ENCODE results near the gene ARHGAP24. TPM values are rescaled to one million over a fixed set of nuclear protein-coding genes. Genes with fewer than 3 reads are reported as not detected.

The ARHGAP24 gene
- polyA plus RNA-seq, 1 of the 3 experiments (the other 2 are of a cell fraction): 1.4 TPM

- CTCF ChIA-PET: no interaction called here
- H2AFZ ChIP-seq (ENCODE audit: low read depth): no peak overlapping the region
- 93% methylated on average over 1 of the region's 1 CpG for WGBS (ENCODE audit: low lambda C conversion rate)
- no peaks in the 10 kb centered on the region for H3F3A ChIP-seq (replicated peaks; ENCODE audit: insufficient read depth)
- no peak overlapping the region for H3K27ac ChIP-seq (ENCODE audit: low read depth in 2 of 2, low read length in 1 of 2)
- H3K9ac ChIP-seq: no peak overlapping the region
- H3K9me2 ChIP-seq: no peaks in the 10 kb centered on the region
- no peaks in the 10 kb centered on the region for H4K20me1 ChIP-seq (ENCODE audit: insufficient read depth)
- H3K36me3 ChIP-seq (replicated peaks in 1 of 2; ENCODE audit: control insufficient read depth in 1 of 2, insufficient read depth in 2 of 2, low read length in 1 of 2): no peaks in the 10 kb centered on the region
- no peaks in the 10 kb centered on the region for H3K9me3 ChIP-seq
- no peaks in the 10 kb centered on the region for H3K79me2 ChIP-seq (ENCODE audit: insufficient read depth)
- H3K4me3 ChIP-seq (ENCODE audit: low read depth in 2 of 2, low read length in 1 of 2): no peak overlapping the region
- no peak overlapping the region for H3K4me2 ChIP-seq
- H3K4me1 ChIP-seq (ENCODE audit: control insufficient read depth in 1 of 2, insufficient read depth in 2 of 2, low read depth in 1 of 2, low read length in 1 of 2): no peaks in the 10 kb centered on the region
- TF ChIP-seq FOXM1 (IDR thresholded peaks at IDR 0.05; ENCODE audit: low read depth) (no peak), ZBTB33 (IDR thresholded peaks at IDR 0.05; ENCODE audit: borderline replicate concordance, low read depth) (no peak)
- POLR2A ChIA-PET: no interaction called here
- no peaks in the 10 kb centered on the region for H3K27me3 ChIP-seq (ENCODE audit: insufficient read depth)
- no peak for DNase-seq
These were observed 98.3 kb downstream of the ARHGAP24 start for GRCh38 chr4:85573270-85573669.

- no peak overlapping the region for H3K4me2 ChIP-seq
- H4K20me1 ChIP-seq (ENCODE audit: insufficient read depth): no peaks in the 10 kb centered on the region
- H3K9me3 ChIP-seq: no peaks in the 10 kb centered on the region
- no peaks in the 10 kb centered on the region for H3K4me1 ChIP-seq (ENCODE audit: control insufficient read depth in 1 of 2, insufficient read depth in 2 of 2, low read depth in 1 of 2, low read length in 1 of 2)
- no peak for DNase-seq
- no peaks in the 10 kb centered on the region for H3F3A ChIP-seq (replicated peaks; ENCODE audit: insufficient read depth)
- TF ChIP-seq FOXJ3 (CRISPR knock-in tag; IDR thresholded peaks at IDR 0.05) (no peak), GATA2 (CRISPR knock-in tag; IDR thresholded peaks at IDR 0.05) (no peak), RXRA (IDR thresholded peaks at IDR 0.05; ENCODE audit: borderline replicate concordance, low read depth) (no peak), MAX (IDR thresholded peaks at IDR 0.05; ENCODE audit: low read depth) (no peak), FOXM1 (IDR thresholded peaks at IDR 0.05; ENCODE audit: low read depth) (no peak), ZBTB33 (IDR thresholded peaks at IDR 0.05; ENCODE audit: borderline replicate concordance, low read depth) (no peak), TEAD4 (IDR thresholded peaks at IDR 0.05; ENCODE audit: borderline replicate concordance, insufficient read depth) (no peak)
- 68% methylated on average over 4 of the region's 4 CpGs for WGBS (ENCODE audit: low lambda C conversion rate)
- H3K4me3 ChIP-seq (ENCODE audit: low read depth in 2 of 2, low read length in 1 of 2): no peak overlapping the region
- H3K9me2 ChIP-seq: no peaks in the 10 kb centered on the region
- no peak overlapping the region for H3K9ac ChIP-seq
- H2AFZ ChIP-seq (ENCODE audit: low read depth): no peak overlapping the region
- H3K27ac ChIP-seq (ENCODE audit: low read depth in 2 of 2, low read length in 1 of 2): no peak overlapping the region
- no peaks in the 10 kb centered on the region for H3K27me3 ChIP-seq (ENCODE audit: insufficient read depth)
- CTCF ChIA-PET: no interaction called here
- H3K36me3 ChIP-seq (replicated peaks in 1 of 2; ENCODE audit: control insufficient read depth in 1 of 2, insufficient read depth in 2 of 2, low read length in 1 of 2): no peaks in the 10 kb centered on the region
- no peaks in the 10 kb centered on the region for H3K79me2 ChIP-seq (ENCODE audit: insufficient read depth)
- POLR2A ChIA-PET: no interaction called here
These were observed 102.4 kb downstream of the ARHGAP24 start for GRCh38 chr4:85577307-85577706.

Data from SK-N-SH (cell line).